Colonic mucosa (tissue), 4 donors: ENCODE data around the gene CPNE2. TPM values are rescaled to one million over a fixed set of nuclear protein-coding genes. Genes with fewer than 3 reads are reported as not detected.
"Not testable (repeated sequence)": the region's sequence is repeated elsewhere in the genome, so short reads cannot be mapped to it uniquely, and the experiment has no call there.

Experiments
- DNase-seq: peaks from one replicate; pipeline ENCODE4 v3.0.0-alpha.2; 2020
- H3K27ac ChIP-seq: fragments of 200-600 bp; one replicate; pipeline ENCODE4 v1.8.0; 2021
- H3K27me3 ChIP-seq: fragments of 200-600 bp; one replicate; pipeline ENCODE4 v1.8.0; 2021
- H3K36me3 ChIP-seq: fragments of 200-600 bp; one replicate; pipeline ENCODE4 v1.8.0; 2021
- H3K4me1 ChIP-seq: fragments of 200-600 bp; one replicate; pipeline ENCODE4 v1.8.0; 2021; ENCODE audit warnings: mild to moderate bottlenecking
- H3K4me3 ChIP-seq: fragments of 200-600 bp; one replicate; pipeline ENCODE4 v1.8.0; 2021
- H3K9ac ChIP-seq, 2 donors: one replicate each; pipeline ENCODE4 v1.7.0; 2013; ENCODE audit warnings: control low read depth in 2 of 2, low read depth in 2 of 2, low read length in 2 of 2
- H3K9me3 ChIP-seq: fragments of 200-600 bp; one replicate; pipeline ENCODE4 v1.8.0; 2021
- intact Hi-C: fragments of 100-400 bp; cut with DNase I; formaldehyde crosslinking; loops from one replicate; pipeline ENCODE4 v1.14.1; 2022
- total RNA-seq, 2 donors: library from RNA; stranded (reverse); fragmentation: NEBNext Ultra II Directional in 1 of 2; extraction: Animal tissue kit (Norgen Biotek cat#: 25700) in 1 of 2; gene quantifications; one replicate each; pipeline ENCODE4 v1.2.1, GENCODE V29; 2021
- TF ChIP-seq, protein P1 (sequence below): fragments of 200-600 bp; IDR thresholded peaks from one replicate; pipeline ENCODE4 v1.8.0; 2022; ENCODE audit warnings: antibody characterized with exemption, mild to moderate bottlenecking
- donor health status: healthy.
- donor health status: DM: no; HTN: no; CAD: no.
- donor health status: DM: no; HTN: no; CAD: no.

The CPNE2 gene
- total RNA-seq, 2 donors from 2014 or later: 38.6 to 53.3 TPM

- Histone ChIP-seq H3K4me3 (no peak overlapping the region), H3K36me3 (no peaks in the 10 kb centered on the region), H3K9me3 (no peaks in the 10 kb centered on the region), H3K4me1 (no peaks in the 10 kb centered on the region), H3K27ac (no peak overlapping the region), H3K27me3 (no peaks in the 10 kb centered on the region), H3K9ac (no peak overlapping the region)
- TF ChIP-seq, protein P1, sequence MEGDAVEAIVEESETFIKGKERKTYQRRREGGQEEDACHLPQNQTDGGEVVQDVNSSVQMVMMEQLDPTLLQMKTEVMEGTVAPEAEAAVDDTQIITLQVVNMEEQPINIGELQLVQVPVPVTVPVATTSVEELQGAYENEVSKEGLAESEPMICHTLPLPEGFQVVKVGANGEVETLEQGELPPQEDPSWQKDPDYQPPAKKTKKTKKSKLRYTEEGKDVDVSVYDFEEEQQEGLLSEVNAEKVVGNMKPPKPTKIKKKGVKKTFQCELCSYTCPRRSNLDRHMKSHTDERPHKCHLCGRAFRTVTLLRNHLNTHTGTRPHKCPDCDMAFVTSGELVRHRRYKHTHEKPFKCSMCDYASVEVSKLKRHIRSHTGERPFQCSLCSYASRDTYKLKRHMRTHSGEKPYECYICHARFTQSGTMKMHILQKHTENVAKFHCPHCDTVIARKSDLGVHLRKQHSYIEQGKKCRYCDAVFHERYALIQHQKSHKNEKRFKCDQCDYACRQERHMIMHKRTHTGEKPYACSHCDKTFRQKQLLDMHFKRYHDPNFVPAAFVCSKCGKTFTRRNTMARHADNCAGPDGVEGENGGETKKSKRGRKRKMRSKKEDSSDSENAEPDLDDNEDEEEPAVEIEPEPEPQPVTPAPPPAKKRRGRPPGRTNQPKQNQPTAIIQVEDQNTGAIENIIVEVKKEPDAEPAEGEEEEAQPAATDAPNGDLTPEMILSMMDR: no peak
- intact Hi-C loops: no loop called here
- DNase-seq: no peak
Measured at GRCh38 chr16:57108432-57108831, 16.0 kb downstream of the CPNE2 start.

- H3K4me1 ChIP-seq, H3K9me3 ChIP-seq, H3K4me3 ChIP-seq, intact Hi-C loops, H3K27ac ChIP-seq, H3K27me3 ChIP-seq, DNase-seq, H3K9ac ChIP-seq, H3K36me3 ChIP-seq: not testable (repeated sequence)
Measured at GRCh38 chr16:57109259-57110105, 17.1 kb downstream of the CPNE2 start.

GRCh38 chr16:57110937-57111336 lies 18.6 kb downstream of the CPNE2 start:
- no peak overlapping the region for H3K27ac ChIP-seq
- H3K36me3 ChIP-seq: no peaks in the 10 kb centered on the region
- no peak overlapping the region for H3K9ac ChIP-seq
- H3K27me3 ChIP-seq: no peaks in the 10 kb centered on the region
- intact Hi-C loops: no loop called here
- no peak overlapping the region for H3K4me3 ChIP-seq
- no peak for DNase-seq
- TF ChIP-seq, protein P1: no peak
- H3K4me1 ChIP-seq: no peaks in the 10 kb centered on the region
- H3K9me3 ChIP-seq: no peaks in the 10 kb centered on the region

- H3K9me3 ChIP-seq: no peaks in the 10 kb centered on the region
- no peaks in the 10 kb centered on the region for H3K27me3 ChIP-seq
- no peak for DNase-seq
- H3K4me3 ChIP-seq: no peak overlapping the region
- H3K27ac ChIP-seq: no peak overlapping the region
- H3K9ac ChIP-seq: no peak overlapping the region
- no peaks in the 10 kb centered on the region for H3K36me3 ChIP-seq
- intact Hi-C loops: no loop called here
- no peaks in the 10 kb centered on the region for H3K4me1 ChIP-seq
- TF ChIP-seq, protein P1: no peak
Measured at GRCh38 chr16:57111420-57111819, 19.0 kb downstream of the CPNE2 start.

GRCh38 chr16:57112403-57113041 lies 20.1 kb downstream of the CPNE2 start:
- intact Hi-C loops: no loop called here
- Histone ChIP-seq H3K27ac (no peak overlapping the region), H3K9ac (no peak overlapping the region), H3K36me3 (no peaks in the 10 kb centered on the region), H3K9me3 (no peaks in the 10 kb centered on the region), H3K4me3 (no peak overlapping the region), H3K27me3 (no peaks in the 10 kb centered on the region), H3K4me1 (no peaks in the 10 kb centered on the region)
- no peak for DNase-seq
- TF ChIP-seq, protein P1: no peak

- no peaks in the 10 kb centered on the region for H3K9me3 ChIP-seq
- DNase-seq: no peak
- TF ChIP-seq, protein P1: no peak
- H3K36me3 ChIP-seq: no peaks in the 10 kb centered on the region
- no peak overlapping the region for H3K9ac ChIP-seq
- H3K27me3 ChIP-seq: no peaks in the 10 kb centered on the region
- H3K27ac ChIP-seq: no peak overlapping the region
- intact Hi-C loops: no loop called here
- no peak overlapping the region for H3K4me3 ChIP-seq
- H3K4me1 ChIP-seq: no peaks in the 10 kb centered on the region
Measured at GRCh38 chr16:57113042-57113453, 20.7 kb downstream of the CPNE2 start.
